Measurements from ENCODE around the gene DUSP15. TPM values are rescaled to one million over a fixed set of nuclear protein-coding genes. Genes with fewer than 3 reads are reported as not detected.

DUSP15 gene
- polyA plus RNA-seq, 1 donor from 2014 or later = 62.7 TPM

DNA sequence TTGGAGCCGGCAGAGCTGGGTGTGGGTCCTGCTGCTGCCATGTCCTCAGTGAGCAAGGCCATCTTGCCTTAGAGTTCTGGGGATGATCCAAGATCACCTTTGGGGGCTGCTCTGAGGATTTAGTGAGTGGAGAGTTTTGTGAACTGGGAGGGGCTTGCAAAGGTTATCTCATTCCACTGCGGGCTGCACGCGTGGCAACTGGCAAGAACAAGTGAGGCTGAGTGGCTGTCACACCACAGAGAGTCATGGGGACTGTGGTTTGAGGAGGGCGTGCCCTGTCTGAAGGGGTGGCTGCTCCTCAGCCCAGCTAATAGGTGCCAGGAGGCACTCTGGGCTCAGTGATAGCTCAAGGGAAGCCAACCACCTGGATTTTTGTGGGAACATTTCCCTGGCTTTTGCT is 37.7 kb upstream of the DUSP15 start:
- Histone ChIP-seq H3F3A (ENCODE audit: insufficient read depth, low read length, poor library complexity, severe bottlenecking) (no peaks in the 10 kb centered on the region), H3K27me3 (ENCODE audit: insufficient read depth, low read depth, low read length) (no peaks in the 10 kb centered on the region), H4K20me1 (ENCODE audit: insufficient read depth) (no peaks in the 10 kb centered on the region), H3K4me2 (ENCODE audit: low read length) (no peak overlapping the region), H3K36me3 (ENCODE audit: insufficient read depth, low read length) (no peaks in the 10 kb centered on the region), H3K27ac (ENCODE audit: low read length) (no peak overlapping the region), H3K9ac (ENCODE audit: low read length) (no peak overlapping the region), H3K4me3 (ENCODE audit: low read length) (no peak overlapping the region), H2AFZ (ENCODE audit: low read depth, low read length) (no peak overlapping the region), H3K79me2 (replicated peaks; ENCODE audit: insufficient read depth, low read length) (no peaks in the 10 kb centered on the region), H3K9me2 (ENCODE audit: insufficient read depth, low read length) (no peaks in the 10 kb centered on the region), H3K9me3 (ENCODE audit: low read length) (no peaks in the 10 kb centered on the region)
- TF ChIP-seq EP300 (conservative IDR thresholded peaks at IDR 0.05; ENCODE audit: poor library complexity, severe bottlenecking) (no peak), MXI1 (conservative IDR thresholded peaks at IDR 0.05; ENCODE audit: poor library complexity, severe bottlenecking) (no peak), SMC3 (conservative IDR thresholded peaks at IDR 0.05; ENCODE audit: poor library complexity) (no peak), EZH2 (IDR thresholded peaks at IDR 0.05; ENCODE audit: borderline replicate concordance, insufficient read depth, low read length, poor library complexity, severe bottlenecking) (no peak), RAD21 (conservative IDR thresholded peaks at IDR 0.05) (no peak), POLR2AphosphoS5 (IDR thresholded peaks at IDR 0.05) (no peak), TAF1 (IDR thresholded peaks at IDR 0.05; ENCODE audit: low read depth) (no peak)
- TF ChIP-seq, protein P1, sequence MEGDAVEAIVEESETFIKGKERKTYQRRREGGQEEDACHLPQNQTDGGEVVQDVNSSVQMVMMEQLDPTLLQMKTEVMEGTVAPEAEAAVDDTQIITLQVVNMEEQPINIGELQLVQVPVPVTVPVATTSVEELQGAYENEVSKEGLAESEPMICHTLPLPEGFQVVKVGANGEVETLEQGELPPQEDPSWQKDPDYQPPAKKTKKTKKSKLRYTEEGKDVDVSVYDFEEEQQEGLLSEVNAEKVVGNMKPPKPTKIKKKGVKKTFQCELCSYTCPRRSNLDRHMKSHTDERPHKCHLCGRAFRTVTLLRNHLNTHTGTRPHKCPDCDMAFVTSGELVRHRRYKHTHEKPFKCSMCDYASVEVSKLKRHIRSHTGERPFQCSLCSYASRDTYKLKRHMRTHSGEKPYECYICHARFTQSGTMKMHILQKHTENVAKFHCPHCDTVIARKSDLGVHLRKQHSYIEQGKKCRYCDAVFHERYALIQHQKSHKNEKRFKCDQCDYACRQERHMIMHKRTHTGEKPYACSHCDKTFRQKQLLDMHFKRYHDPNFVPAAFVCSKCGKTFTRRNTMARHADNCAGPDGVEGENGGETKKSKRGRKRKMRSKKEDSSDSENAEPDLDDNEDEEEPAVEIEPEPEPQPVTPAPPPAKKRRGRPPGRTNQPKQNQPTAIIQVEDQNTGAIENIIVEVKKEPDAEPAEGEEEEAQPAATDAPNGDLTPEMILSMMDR (IDR thresholded peaks at IDR 0.05; ENCODE audit: poor library complexity, severe bottlenecking) = no peak
- TF ChIP-seq, protein P2, sequence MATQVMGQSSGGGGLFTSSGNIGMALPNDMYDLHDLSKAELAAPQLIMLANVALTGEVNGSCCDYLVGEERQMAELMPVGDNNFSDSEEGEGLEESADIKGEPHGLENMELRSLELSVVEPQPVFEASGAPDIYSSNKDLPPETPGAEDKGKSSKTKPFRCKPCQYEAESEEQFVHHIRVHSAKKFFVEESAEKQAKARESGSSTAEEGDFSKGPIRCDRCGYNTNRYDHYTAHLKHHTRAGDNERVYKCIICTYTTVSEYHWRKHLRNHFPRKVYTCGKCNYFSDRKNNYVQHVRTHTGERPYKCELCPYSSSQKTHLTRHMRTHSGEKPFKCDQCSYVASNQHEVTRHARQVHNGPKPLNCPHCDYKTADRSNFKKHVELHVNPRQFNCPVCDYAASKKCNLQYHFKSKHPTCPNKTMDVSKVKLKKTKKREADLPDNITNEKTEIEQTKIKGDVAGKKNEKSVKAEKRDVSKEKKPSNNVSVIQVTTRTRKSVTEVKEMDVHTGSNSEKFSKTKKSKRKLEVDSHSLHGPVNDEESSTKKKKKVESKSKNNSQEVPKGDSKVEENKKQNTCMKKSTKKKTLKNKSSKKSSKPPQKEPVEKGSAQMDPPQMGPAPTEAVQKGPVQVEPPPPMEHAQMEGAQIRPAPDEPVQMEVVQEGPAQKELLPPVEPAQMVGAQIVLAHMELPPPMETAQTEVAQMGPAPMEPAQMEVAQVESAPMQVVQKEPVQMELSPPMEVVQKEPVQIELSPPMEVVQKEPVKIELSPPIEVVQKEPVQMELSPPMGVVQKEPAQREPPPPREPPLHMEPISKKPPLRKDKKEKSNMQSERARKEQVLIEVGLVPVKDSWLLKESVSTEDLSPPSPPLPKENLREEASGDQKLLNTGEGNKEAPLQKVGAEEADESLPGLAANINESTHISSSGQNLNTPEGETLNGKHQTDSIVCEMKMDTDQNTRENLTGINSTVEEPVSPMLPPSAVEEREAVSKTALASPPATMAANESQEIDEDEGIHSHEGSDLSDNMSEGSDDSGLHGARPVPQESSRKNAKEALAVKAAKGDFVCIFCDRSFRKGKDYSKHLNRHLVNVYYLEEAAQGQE (IDR thresholded peaks at IDR 0.05; ENCODE audit: borderline replicate concordance) = no peak

DNA sequence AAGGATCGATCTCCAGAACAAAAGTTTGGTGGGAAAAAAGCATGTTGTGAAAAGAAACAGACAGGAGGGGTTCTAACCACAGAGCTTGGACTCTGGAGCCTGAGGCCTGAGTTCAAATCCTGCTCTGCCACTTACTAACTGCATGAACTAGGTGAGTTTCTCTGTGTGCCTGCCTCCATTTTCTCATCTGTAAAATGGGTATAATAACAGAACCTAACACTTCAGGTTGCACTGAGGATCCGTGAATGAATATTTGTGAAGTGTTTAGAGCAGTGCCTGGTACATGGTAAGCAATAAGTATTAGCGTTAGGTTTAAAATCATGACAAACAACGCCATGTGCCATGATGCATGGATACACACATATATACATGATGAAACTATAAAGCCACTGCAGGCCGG is 36.7 kb upstream of the DUSP15 start:
- Histone ChIP-seq H3K9me3 (ENCODE audit: low read length) (no peaks in the 10 kb centered on the region), H3F3A (ENCODE audit: insufficient read depth, low read length, poor library complexity, severe bottlenecking) (no peaks in the 10 kb centered on the region), H2AFZ (ENCODE audit: low read depth, low read length) (no peak overlapping the region), H3K27ac (ENCODE audit: low read length) (no peak overlapping the region), H3K27me3 (ENCODE audit: insufficient read depth, low read depth, low read length) (no peaks in the 10 kb centered on the region), H3K79me2 (replicated peaks; ENCODE audit: insufficient read depth, low read length) (no peaks in the 10 kb centered on the region), H3K9me2 (ENCODE audit: insufficient read depth, low read length) (no peaks in the 10 kb centered on the region), H3K4me2 (ENCODE audit: low read length) (no peak overlapping the region), H3K4me3 (ENCODE audit: low read length) (no peak overlapping the region), H4K20me1 (ENCODE audit: insufficient read depth) (no peaks in the 10 kb centered on the region), H3K9ac (ENCODE audit: low read length) (no peak overlapping the region), H3K36me3 (ENCODE audit: insufficient read depth, low read length) (no peaks in the 10 kb centered on the region)
- no peak for TF ChIP-seq RAD21 (conservative IDR thresholded peaks at IDR 0.05)
- no peak for TF ChIP-seq MXI1 (conservative IDR thresholded peaks at IDR 0.05; ENCODE audit: poor library complexity, severe bottlenecking)

DNA sequence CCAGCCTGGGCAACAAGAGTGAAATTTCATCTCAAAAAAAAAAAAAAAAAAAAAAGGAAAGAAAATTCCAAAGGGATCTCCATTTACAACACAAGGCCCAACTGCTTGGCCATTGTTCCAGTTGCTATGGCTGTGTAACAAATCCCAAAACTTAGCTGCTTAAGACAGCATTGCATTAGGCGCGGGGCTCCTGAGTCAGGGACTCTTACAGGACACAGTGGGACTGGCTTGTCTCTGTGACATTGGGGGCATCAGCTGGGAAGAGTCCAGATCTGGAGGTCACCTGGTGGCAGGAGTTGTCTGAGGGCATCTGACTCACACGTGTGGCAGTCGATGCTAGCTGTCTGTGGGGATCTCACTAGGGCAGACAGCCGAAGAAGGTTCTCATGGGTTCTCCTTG is 35.7 kb upstream of the DUSP15 start:
- TF ChIP-seq TAF1 (IDR thresholded peaks at IDR 0.05; ENCODE audit: low read depth) (no peak), RAD21 (conservative IDR thresholded peaks at IDR 0.05) (no peak), EZH2 (IDR thresholded peaks at IDR 0.05; ENCODE audit: borderline replicate concordance, insufficient read depth, low read length, poor library complexity, severe bottlenecking) (no peak), EP300 (conservative IDR thresholded peaks at IDR 0.05; ENCODE audit: poor library complexity, severe bottlenecking) (no peak), MXI1 (conservative IDR thresholded peaks at IDR 0.05; ENCODE audit: poor library complexity, severe bottlenecking) (no peak), SMC3 (conservative IDR thresholded peaks at IDR 0.05; ENCODE audit: poor library complexity) (no peak), POLR2AphosphoS5 (IDR thresholded peaks at IDR 0.05) (no peak)
- TF ChIP-seq, protein P2 (IDR thresholded peaks at IDR 0.05; ENCODE audit: borderline replicate concordance) = no peak
- TF ChIP-seq, protein P1 (IDR thresholded peaks at IDR 0.05; ENCODE audit: poor library complexity, severe bottlenecking) = no peak
- no peaks in the 10 kb centered on the region for H3K9me2 ChIP-seq (ENCODE audit: insufficient read depth, low read length)

More for the DNA sequence above, 35.7 kb upstream of the DUSP15 start:
- H3K4me2 ChIP-seq (ENCODE audit: low read length) = no peak overlapping the region
- H3K9me3 ChIP-seq (ENCODE audit: low read length) = no peaks in the 10 kb centered on the region
- no peak overlapping the region for H3K27ac ChIP-seq (ENCODE audit: low read length)
- H3K36me3 ChIP-seq (ENCODE audit: insufficient read depth, low read length) = no peaks in the 10 kb centered on the region
- H2AFZ ChIP-seq (ENCODE audit: low read depth, low read length) = no peak overlapping the region
- H3F3A ChIP-seq (ENCODE audit: insufficient read depth, low read length, poor library complexity, severe bottlenecking) = no peaks in the 10 kb centered on the region
- no peaks in the 10 kb centered on the region for H3K79me2 ChIP-seq (replicated peaks; ENCODE audit: insufficient read depth, low read length)
- no peak overlapping the region for H3K4me3 ChIP-seq (ENCODE audit: low read length)
- H4K20me1 ChIP-seq (ENCODE audit: insufficient read depth) = no peaks in the 10 kb centered on the region
- H3K9ac ChIP-seq (ENCODE audit: low read length) = no peak overlapping the region
- no peaks in the 10 kb centered on the region for H3K27me3 ChIP-seq (ENCODE audit: insufficient read depth, low read depth, low read length)
